Stimulated activated naive CD8-positive, alpha-beta T cell treated with anti-CD3 and anti-CD28 coated beads, Interleukin-15, Interleukin-2, amounts not matched to agents 100 ng/mL and 50 ng/mL, for 24 hours (primary cell): ENCODE results near the gene ACAP2.
A peak's percentile ranks its signal among the peaks of the same experiment; 100 is the strongest.
"Not testable (repeated sequence)": the region's sequence is repeated elsewhere in the genome, so short reads cannot be mapped to it uniquely, and the experiment has no call there.

Experiments
- H3K27ac Mint-ChIP-seq: one replicate; pipeline ENCODE4 v1.8.0; 2021; ENCODE audit warnings: mild to moderate bottlenecking, mixed read lengths
- H3K27me3 Mint-ChIP-seq: one replicate; pipeline ENCODE4 v1.8.0; 2021; ENCODE audit warnings: mixed read lengths
- H3K36me3 Mint-ChIP-seq: one replicate; pipeline ENCODE4 v1.8.0; 2021; ENCODE audit warnings: low read depth, mixed read lengths
- H3K4me1 Mint-ChIP-seq: one replicate; pipeline ENCODE4 v1.8.0; 2021; ENCODE audit warnings: low read depth, mixed read lengths
- H3K4me3 Mint-ChIP-seq: one replicate; pipeline ENCODE4 v1.8.0; 2021; ENCODE audit warnings: mild to moderate bottlenecking, mixed read lengths
- H3K9me3 Mint-ChIP-seq: one replicate; pipeline ENCODE4 v1.8.0; 2021; ENCODE audit warnings: mixed read lengths

ACAP2 gene

DNA sequence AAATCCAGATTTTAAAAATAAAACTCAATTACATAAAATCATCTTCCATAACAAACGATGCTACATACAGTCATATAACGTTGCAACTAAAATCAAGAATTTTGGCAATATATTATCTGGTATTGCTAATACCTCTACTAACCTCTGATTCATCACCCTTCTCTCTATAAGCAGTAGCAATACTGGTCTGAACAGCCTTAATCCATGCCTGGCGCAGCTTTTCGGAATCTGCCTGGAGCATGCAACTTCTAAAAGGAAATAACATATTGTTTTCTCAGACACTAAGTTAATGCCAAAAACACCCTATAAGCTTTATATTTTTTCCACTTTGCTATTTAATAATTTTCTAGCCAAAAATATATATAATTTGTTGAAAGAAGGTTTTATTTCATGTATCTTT lies 136.5 kb downstream of the ACAP2 start:
- Mint-ChIP-seq H3K27ac (no peak overlapping the region), H3K4me3 (no peak overlapping the region), H3K9me3 (no peaks in the 10 kb centered on the region), H3K36me3 (peaks cover 27% of the 10 kb centered on the region), H3K4me1 (no peaks in the 10 kb centered on the region), H3K27me3 (no peaks in the 10 kb centered on the region)

DNA sequence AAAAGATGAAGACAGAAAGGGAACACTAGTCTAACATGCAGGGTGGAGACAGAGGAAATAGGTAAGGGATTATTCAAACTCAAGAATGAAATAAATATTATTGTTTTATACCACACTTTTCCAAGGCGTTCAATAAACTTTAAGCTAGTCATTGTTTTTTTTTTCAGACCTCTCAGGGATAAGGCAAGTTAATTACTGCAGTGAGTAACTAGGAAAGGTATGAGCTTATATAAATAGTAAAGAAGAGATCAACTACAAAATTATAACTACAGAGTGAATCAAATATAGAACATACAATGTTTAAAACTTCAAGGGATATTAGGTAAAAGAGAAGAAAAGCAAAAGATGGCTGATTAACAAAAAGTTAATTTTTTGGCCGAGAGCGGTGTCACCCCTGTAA lies 140.4 kb downstream of the ACAP2 start:
- Mint-ChIP-seq H3K4me3 (no peak overlapping the region), H3K36me3 (peaks cover 35% of the 10 kb centered on the region), H3K4me1 (no peaks in the 10 kb centered on the region), H3K9me3 (no peaks in the 10 kb centered on the region), H3K27ac (no peak overlapping the region), H3K27me3 (no peaks in the 10 kb centered on the region)

DNA sequence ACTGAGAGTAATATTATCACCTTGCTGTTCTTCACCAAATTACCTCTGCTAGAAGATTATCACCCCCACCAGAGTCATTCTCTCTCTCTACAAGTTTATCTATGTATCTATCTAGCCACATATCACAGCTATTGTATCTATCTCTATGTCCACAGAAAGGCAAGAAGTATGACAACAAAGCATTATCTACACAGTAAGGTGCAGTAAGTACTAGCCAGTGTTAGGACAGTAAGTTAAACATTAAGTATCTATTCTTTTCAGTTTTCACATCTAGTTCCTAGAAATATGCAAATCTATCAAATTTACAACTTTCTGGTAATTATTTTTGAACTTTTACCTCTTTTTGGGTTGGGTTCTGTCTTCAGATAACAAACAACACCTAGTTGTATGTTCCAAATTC lies 145.4 kb downstream of the ACAP2 start:
- Mint-ChIP-seq H3K36me3 (peaks cover 39% of the 10 kb centered on the region), H3K27me3 (no peaks in the 10 kb centered on the region), H3K4me3 (no peak overlapping the region), H3K9me3 (no peaks in the 10 kb centered on the region), H3K4me1 (no peaks in the 10 kb centered on the region), H3K27ac (peak overlapping the region; percentile 22)

- Mint-ChIP-seq H3K4me1 (no peaks in the 10 kb centered on the region), H3K27ac (no peak overlapping the region), H3K27me3 (no peaks in the 10 kb centered on the region), H3K4me3 (no peak overlapping the region), H3K9me3 (no peaks in the 10 kb centered on the region), H3K36me3 (peaks cover 41% of the 10 kb centered on the region)
These were observed 146.2 kb downstream of the ACAP2 start for GRCh38 chr3:195296662-195297061.

- Mint-ChIP-seq H3K4me1 (no peaks in the 10 kb centered on the region), H3K4me3 (no peak overlapping the region), H3K36me3 (peaks cover 46% of the 10 kb centered on the region), H3K27ac (no peak overlapping the region), H3K27me3 (no peaks in the 10 kb centered on the region), H3K9me3 (no peaks in the 10 kb centered on the region)
These were observed 151.7 kb downstream of the ACAP2 start for GRCh38 chr3:195291121-195291520.

DNA sequence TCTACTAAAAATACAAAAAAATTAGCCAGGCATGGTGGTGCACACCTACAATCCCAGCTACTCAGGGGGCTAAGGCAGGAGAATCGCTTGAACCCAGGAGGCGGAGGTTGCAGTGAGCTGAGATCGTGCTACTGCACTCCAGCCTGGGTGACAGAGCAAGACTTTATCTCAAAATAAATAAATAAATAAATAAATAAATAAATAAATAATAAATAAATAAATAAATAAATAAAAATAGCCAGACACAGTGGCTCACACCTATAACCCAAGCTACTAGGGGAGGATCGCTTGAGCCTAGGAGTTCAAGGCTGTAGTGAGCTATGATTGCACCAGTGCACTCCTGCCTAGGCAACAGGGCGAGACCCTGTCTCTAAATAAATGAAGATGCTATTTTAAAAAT lies 152.2 kb downstream of the ACAP2 start:
- H3K27ac Mint-ChIP-seq, H3K27me3 Mint-ChIP-seq, H3K4me3 Mint-ChIP-seq, H3K9me3 Mint-ChIP-seq, H3K4me1 Mint-ChIP-seq: not testable (repeated sequence)
- peaks cover 46% of the 10 kb centered on the region for H3K36me3 Mint-ChIP-seq

- H3K36me3 Mint-ChIP-seq, result peaks cover 40% of the 10 kb centered on the region
- no peaks in the 10 kb centered on the region for H3K9me3 Mint-ChIP-seq
These were observed 156.5 kb downstream of the ACAP2 start for GRCh38 chr3:195286115-195286872.

GRCh38 chr3:195285372-195285771 lies 157.4 kb downstream of the ACAP2 start:
- no peaks in the 10 kb centered on the region for H3K9me3 Mint-ChIP-seq
- no peak overlapping the region for H3K27ac Mint-ChIP-seq
- H3K36me3 Mint-ChIP-seq, result peaks cover 40% of the 10 kb centered on the region
- no peak overlapping the region for H3K4me3 Mint-ChIP-seq
- peaks cover 6% of the 10 kb centered on the region for H3K4me1 Mint-ChIP-seq
- H3K27me3 Mint-ChIP-seq, result no peaks in the 10 kb centered on the region

More at GRCh38 chr3:195286115-195286872, 156.5 kb downstream of the ACAP2 start:
- no peaks in the 10 kb centered on the region for H3K27me3 Mint-ChIP-seq
- no peak overlapping the region for H3K4me3 Mint-ChIP-seq
- peaks cover 6% of the 10 kb centered on the region for H3K4me1 Mint-ChIP-seq
- no peak overlapping the region for H3K27ac Mint-ChIP-seq

- no peaks in the 10 kb centered on the region for H3K9me3 Mint-ChIP-seq
- no peaks in the 10 kb centered on the region for H3K27me3 Mint-ChIP-seq
- no peak overlapping the region for H3K4me3 Mint-ChIP-seq
- no peak overlapping the region for H3K27ac Mint-ChIP-seq
- peaks cover 6% of the 10 kb centered on the region for H3K4me1 Mint-ChIP-seq
- H3K36me3 Mint-ChIP-seq, result peaks cover 38% of the 10 kb centered on the region
These were observed 158.0 kb downstream of the ACAP2 start for GRCh38 chr3:195284842-195285241.

- peaks cover 31% of the 10 kb centered on the region for H3K36me3 Mint-ChIP-seq
- H3K27me3 Mint-ChIP-seq, result no peaks in the 10 kb centered on the region
- H3K4me3 Mint-ChIP-seq, result no peak overlapping the region
- peaks cover 6% of the 10 kb centered on the region for H3K4me1 Mint-ChIP-seq
- H3K9me3 Mint-ChIP-seq, result no peaks in the 10 kb centered on the region
- no peak overlapping the region for H3K27ac Mint-ChIP-seq
These were observed 159.9 kb downstream of the ACAP2 start for GRCh38 chr3:195282961-195283360.

DNA sequence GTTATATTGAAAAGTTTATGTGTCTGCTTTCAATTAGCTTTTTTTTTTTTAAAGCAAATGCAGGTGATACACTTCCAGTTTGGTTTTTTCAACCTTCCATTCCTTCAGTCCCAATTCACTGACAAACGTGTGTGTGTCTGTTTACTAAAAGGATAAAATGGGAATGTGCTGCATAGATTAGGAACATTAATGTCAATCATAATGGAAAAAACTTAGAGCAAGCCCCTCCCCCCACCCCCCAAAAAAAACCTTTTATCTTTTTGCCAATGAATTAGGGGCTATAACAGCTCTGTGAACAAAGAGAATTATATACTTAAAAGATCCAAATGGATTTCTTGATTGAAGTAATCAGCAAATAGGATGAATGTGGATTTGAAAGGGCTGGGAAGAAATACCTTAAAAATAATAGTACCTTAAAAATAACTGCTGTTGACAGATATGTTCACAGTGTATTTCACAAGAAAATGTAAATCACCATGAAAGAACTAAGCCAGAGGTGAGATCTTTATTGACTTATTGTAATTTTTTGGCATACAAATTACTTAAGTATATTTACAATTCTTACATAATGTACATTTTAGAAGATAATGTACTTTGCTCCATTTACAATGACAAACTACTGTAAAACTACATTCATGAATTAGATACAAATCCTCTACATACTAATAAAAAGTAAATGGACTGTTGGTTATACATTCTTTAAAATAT lies 168.4 kb downstream of the ACAP2 start:
- Mint-ChIP-seq H3K9me3 (no peaks in the 10 kb centered on the region), H3K4me3 (no peak overlapping the region), H3K4me1 (peaks cover 12% of the 10 kb centered on the region), H3K27ac (no peak overlapping the region), H3K27me3 (no peaks in the 10 kb centered on the region), H3K36me3 (peaks cover 5% of the 10 kb centered on the region)

- Mint-ChIP-seq H3K27me3 (no peaks in the 10 kb centered on the region), H3K36me3 (peaks cover 10% of the 10 kb centered on the region), H3K4me3 (peak overlapping the region; percentile 85), H3K4me1 (peaks cover 20% of the 10 kb centered on the region), H3K27ac (peak overlapping the region; percentile 85), H3K9me3 (no peaks in the 10 kb centered on the region)
These were observed 171.2 kb downstream of the ACAP2 start for GRCh38 chr3:195271410-195272243.

DNA sequence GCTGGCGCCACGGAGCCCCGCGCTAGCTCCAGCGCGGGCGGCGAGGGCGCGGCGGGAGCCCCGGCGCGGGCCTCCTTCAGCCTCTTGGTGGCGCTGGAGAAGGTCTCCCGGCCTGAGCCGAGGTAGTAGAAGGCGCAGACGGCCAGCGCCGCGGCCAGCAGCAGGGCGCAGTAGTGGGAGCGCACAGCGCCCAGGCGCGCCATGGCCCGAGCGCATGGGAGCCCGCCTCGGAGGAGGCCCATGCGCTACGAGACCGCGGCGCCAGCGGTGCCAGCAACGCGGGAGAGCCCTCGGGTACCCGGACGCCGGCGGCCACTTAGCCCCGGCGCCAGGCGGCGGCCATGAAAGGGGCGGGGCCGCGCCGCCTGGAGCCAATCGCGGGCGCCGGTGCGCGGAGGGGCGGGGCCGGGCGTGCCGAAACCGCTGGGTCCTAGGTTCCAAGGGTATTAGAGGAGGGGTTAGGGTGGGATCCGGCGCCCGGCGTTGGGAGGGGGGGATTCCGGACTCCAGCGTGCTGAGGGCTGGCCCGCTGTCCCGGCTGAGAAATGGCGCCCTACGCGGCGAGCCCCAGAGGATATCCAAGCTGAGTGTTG lies 171.9 kb downstream of the ACAP2 start, which contains the start of gene XXYLT1:
TSS of gene XXYLT1 (minus strand) at position 343 of the 593 bp plus-strand sequence. CDS start at position 242, 101 bp downstream.
- peaks cover 20% of the 10 kb centered on the region for H3K4me1 Mint-ChIP-seq
- no peaks in the 10 kb centered on the region for H3K27me3 Mint-ChIP-seq
- peaks cover 11% of the 10 kb centered on the region for H3K36me3 Mint-ChIP-seq
- H3K27ac Mint-ChIP-seq, result peak within 1 kb of the TSS; percentile 85
- H3K4me3 Mint-ChIP-seq, result peak within 1 kb of the TSS; percentile 90
- no peaks in the 10 kb centered on the region for H3K9me3 Mint-ChIP-seq

GRCh38 chr3:195270079-195270816 lies 172.6 kb downstream of the ACAP2 start:
- Mint-ChIP-seq H3K4me1 (peaks cover 20% of the 10 kb centered on the region), H3K4me3 (peak overlapping the region; percentile 90), H3K27me3 (no peaks in the 10 kb centered on the region), H3K36me3 (peaks cover 17% of the 10 kb centered on the region), H3K9me3 (no peaks in the 10 kb centered on the region), H3K27ac (peak overlapping the region; percentile 67)
